ENCODE measurements around the gene THUMPD2.

DNA sequence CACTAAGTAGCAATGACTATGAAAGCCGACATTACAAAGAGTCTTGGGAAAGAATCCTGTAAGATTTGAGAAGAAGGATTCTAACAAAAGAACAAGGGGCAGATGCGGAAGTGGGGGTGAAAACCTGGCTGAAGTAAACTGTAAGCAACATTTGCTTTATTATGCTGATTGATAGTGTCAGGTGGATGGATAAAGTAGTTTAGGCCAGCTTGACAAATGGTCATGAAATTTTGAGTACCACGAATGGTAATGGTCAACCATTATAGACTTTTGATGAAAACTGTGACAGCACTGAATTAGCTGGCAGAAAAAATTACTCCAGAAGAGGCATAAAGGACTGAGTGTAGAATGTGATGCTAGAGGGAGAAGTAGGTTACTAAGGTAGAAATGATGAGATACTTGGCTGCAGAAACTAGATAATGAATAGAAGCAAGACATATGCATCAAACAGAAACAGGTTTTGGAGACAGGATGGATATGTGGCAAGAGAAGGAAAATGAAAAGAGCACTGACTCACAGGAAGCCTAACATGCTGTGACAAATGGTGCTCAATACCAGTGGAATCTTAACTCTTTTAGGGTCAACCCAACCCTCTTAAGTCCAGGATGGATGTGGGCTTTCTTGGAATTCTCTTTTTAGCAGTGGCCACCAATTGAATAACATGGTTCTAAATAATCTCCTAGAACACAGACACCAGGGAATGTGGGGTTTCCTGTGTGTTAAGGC, 6.8 kb downstream of the THUMPD2 start:
- TF ChIP-seq, protein P1, sequence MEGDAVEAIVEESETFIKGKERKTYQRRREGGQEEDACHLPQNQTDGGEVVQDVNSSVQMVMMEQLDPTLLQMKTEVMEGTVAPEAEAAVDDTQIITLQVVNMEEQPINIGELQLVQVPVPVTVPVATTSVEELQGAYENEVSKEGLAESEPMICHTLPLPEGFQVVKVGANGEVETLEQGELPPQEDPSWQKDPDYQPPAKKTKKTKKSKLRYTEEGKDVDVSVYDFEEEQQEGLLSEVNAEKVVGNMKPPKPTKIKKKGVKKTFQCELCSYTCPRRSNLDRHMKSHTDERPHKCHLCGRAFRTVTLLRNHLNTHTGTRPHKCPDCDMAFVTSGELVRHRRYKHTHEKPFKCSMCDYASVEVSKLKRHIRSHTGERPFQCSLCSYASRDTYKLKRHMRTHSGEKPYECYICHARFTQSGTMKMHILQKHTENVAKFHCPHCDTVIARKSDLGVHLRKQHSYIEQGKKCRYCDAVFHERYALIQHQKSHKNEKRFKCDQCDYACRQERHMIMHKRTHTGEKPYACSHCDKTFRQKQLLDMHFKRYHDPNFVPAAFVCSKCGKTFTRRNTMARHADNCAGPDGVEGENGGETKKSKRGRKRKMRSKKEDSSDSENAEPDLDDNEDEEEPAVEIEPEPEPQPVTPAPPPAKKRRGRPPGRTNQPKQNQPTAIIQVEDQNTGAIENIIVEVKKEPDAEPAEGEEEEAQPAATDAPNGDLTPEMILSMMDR (IDR thresholded peaks at IDR 0.05; ENCODE audit: poor library complexity, severe bottlenecking) = no peak
- TF ChIP-seq RAD21 (conservative IDR thresholded peaks at IDR 0.05) = no peak
- no peak for TF ChIP-seq POLR2AphosphoS5 (IDR thresholded peaks at IDR 0.05)
- no peak for TF ChIP-seq EZH2 (IDR thresholded peaks at IDR 0.05; ENCODE audit: borderline replicate concordance, insufficient read depth, low read length, poor library complexity, severe bottlenecking)
- TF ChIP-seq, protein P2, sequence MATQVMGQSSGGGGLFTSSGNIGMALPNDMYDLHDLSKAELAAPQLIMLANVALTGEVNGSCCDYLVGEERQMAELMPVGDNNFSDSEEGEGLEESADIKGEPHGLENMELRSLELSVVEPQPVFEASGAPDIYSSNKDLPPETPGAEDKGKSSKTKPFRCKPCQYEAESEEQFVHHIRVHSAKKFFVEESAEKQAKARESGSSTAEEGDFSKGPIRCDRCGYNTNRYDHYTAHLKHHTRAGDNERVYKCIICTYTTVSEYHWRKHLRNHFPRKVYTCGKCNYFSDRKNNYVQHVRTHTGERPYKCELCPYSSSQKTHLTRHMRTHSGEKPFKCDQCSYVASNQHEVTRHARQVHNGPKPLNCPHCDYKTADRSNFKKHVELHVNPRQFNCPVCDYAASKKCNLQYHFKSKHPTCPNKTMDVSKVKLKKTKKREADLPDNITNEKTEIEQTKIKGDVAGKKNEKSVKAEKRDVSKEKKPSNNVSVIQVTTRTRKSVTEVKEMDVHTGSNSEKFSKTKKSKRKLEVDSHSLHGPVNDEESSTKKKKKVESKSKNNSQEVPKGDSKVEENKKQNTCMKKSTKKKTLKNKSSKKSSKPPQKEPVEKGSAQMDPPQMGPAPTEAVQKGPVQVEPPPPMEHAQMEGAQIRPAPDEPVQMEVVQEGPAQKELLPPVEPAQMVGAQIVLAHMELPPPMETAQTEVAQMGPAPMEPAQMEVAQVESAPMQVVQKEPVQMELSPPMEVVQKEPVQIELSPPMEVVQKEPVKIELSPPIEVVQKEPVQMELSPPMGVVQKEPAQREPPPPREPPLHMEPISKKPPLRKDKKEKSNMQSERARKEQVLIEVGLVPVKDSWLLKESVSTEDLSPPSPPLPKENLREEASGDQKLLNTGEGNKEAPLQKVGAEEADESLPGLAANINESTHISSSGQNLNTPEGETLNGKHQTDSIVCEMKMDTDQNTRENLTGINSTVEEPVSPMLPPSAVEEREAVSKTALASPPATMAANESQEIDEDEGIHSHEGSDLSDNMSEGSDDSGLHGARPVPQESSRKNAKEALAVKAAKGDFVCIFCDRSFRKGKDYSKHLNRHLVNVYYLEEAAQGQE (IDR thresholded peaks at IDR 0.05; ENCODE audit: borderline replicate concordance) = no peak
- no peak for TF ChIP-seq EP300 (conservative IDR thresholded peaks at IDR 0.05; ENCODE audit: poor library complexity, severe bottlenecking)
- no peak for TF ChIP-seq SMC3 (conservative IDR thresholded peaks at IDR 0.05; ENCODE audit: poor library complexity)
- TF ChIP-seq TAF1 (IDR thresholded peaks at IDR 0.05; ENCODE audit: low read depth) = no peak

Measured in neural cell (in vitro differentiated cells).